Testis (tissue), 2 donors: ENCODE data around the gene BOD1L1.

Experiments
- CTCF ChIP-seq, 3 experiments: fragments of 450-650 bp in 2 of 3; fragments of 200-600 bp in 1 of 3; sonication (generic) in 1 of 3; IDR thresholded peaks; one replicate each; pipeline ENCODE4 v1.5.1; 2016 to 2019; ENCODE audit warnings: antibody characterized with exemption in 3 of 3, mild to moderate bottlenecking in 2 of 3, moderate library complexity in 1 of 3
- POLR2A ChIP-seq: fragments of 450-650 bp; IDR thresholded peaks from one replicate; pipeline ENCODE4 v1.6.1; 2017; ENCODE audit warnings: antibody characterized with exemption, mild to moderate bottlenecking, moderate library complexity

GRCh38 chr4:13665701-13666660 lies 38.5 kb upstream of the BOD1L1 start:
- TF ChIP-seq CTCF (IDR thresholded peaks at IDR 0.05) (no peak), POLR2A (no peak)
